Measurements from ENCODE around the gene LRP4.

Gene LRP4

DNA sequence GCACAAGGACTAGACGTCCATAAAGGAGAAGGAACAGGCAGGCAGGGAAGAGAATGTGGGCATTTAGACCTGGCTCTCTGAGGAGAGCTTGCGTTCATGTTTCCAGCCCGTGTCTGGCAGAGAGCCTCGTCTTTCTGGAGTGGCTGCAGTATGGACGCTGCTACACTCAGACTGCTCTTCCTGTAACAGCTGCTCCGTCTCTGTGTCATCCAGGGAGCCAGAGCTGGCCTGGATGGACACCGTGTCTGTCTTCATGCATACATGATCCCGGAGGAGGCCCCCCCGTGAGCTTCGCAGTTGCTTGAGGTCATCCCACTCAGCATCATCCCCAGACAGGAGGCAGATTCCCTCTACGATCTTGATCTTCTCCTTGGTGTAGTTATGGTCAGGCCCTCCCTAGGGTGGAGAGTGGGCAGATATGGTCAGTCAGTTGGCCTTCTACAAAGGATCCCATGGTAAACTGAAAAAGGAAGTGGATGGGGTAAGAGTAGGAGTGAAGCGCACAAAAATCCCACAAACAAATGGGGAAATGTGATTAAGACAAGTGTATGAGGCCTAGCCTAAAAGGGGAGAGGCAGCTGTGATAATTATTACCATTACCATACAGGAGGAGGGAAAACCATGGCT, 59.3 kb downstream of the LRP4 start:
- DNase-seq (ENCODE audit: low read depth), result no peak
- H3K4me3 ChIP-seq (ENCODE audit: low read depth, low read length), result no peak overlapping the region

DNA sequence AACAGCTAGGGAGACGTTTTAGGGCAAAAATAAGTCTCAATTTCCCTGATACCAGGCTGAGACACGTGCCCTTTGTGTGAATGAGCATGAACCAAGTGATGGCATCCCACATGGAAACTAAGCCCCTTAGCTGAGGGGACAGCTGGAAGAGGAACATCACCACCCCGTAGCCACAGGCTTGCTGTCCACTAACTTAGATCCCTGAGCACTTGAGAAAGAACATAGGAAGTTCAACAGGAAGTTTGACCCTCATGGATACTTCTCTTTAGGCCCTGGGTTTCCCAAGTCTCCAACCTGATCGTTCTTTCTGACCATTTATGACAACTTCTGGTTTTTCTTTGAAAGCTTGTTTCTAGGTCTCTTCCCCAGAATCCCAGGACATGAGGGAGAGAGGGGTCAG, 60.7 kb downstream of the LRP4 start:
- no peak for DNase-seq (ENCODE audit: low read depth)
- no peak overlapping the region for H3K4me3 ChIP-seq (ENCODE audit: low read depth, low read length)

DNA sequence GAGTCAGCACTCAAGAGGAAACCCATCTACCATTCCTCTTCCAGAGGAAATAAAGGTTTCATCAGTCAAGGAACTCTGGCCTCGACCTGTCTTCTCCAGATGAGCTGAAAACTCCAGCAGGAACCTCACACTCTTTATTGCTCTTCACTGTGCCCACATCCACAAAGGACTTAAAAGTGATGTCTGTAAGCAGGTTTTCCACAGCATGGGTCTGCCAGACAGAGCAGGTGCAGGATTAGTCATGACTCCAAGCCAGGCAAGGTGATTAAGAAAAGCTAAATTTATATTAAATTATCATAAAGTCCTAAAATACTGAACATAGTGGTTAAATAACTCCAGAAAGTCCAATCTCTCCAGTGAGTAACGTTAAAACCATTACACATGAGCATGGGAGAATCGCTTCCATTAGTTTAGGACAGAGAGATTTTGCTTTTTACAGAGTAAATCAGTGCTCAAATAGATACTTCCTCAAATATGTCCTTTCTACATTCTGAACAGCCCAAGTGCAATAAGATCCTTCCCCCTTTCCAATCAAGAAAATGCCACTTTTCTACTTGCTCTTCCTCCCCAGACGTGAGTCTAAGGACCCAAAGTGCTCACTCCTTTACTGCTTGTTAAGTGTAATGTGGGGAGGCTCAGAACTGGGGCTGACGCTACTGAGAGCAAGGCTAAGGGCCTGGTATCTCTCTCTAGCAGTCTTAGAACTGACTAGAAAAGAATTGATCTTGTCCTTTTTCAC, 61.6 kb downstream of the LRP4 start:
- no peak for DNase-seq (ENCODE audit: low read depth)

GRCh38 chr11:46855863-46856262, 62.5 kb downstream of the LRP4 start:
- no peak for DNase-seq (ENCODE audit: low read depth)
- H3K4me3 ChIP-seq (ENCODE audit: low read depth, low read length), result no peak overlapping the region

More for the DNA sequence above, 61.6 kb downstream of the LRP4 start:
- no peak overlapping the region for H3K4me3 ChIP-seq (ENCODE audit: low read depth, low read length)

- H3K4me3 ChIP-seq (ENCODE audit: low read depth, low read length), result no peak overlapping the region
- DNase-seq (ENCODE audit: low read depth), result no peak
These were observed 63.2 kb downstream of the LRP4 start for GRCh38 chr11:46855167-46855566.

DNA sequence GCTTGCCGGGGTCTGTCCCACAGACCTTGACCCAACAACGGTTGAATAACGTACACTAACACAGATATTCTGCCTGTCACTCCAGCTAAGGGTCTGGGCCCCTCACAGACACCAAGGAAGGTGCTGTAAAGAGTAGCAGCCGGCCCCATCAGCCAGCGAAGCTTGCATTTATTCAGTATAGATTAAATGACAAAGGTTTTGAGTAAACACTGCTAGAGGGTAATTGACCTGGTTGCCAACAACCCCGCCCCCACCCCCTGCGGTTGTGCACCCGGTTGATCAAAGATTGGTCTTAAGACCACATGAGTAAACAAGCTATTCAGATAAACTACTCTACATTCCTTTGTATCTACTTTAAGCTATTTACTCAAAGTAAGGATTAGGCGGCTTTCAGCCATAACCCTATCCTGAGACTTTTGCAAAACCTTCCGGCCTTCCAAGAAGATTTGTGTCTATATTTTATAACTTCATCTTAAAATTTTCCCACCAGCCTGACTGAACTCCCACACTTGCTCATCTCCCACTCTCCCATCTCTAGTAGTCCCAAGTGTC, 67.4 kb downstream of the LRP4 start:
- H3K4me3 ChIP-seq (ENCODE audit: low read depth, low read length), result no peak overlapping the region
- DNase-seq (ENCODE audit: low read depth), result no peak

DNA sequence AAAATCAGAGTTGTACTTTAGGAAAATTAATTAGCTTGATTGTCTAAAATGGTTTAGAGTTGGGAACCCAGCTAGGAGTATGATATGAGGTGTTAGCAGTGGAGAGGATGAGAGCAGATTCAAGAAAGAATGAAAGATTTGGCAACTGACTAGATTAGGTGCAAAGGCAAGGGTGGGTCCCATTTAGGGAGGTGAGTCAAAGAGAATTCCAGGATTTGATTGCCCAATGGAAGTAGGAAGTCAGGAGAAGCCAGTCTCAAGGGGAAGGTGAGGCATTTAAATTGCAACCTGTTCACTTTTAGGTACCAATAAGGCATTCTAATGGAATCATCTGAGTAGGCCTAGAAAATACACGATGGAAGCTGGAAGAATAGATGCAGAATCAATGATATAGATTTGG, 68.7 kb downstream of the LRP4 start:
- no peak for DNase-seq (ENCODE audit: low read depth)
- H3K4me3 ChIP-seq (ENCODE audit: low read depth, low read length), result no peak overlapping the region

DNA sequence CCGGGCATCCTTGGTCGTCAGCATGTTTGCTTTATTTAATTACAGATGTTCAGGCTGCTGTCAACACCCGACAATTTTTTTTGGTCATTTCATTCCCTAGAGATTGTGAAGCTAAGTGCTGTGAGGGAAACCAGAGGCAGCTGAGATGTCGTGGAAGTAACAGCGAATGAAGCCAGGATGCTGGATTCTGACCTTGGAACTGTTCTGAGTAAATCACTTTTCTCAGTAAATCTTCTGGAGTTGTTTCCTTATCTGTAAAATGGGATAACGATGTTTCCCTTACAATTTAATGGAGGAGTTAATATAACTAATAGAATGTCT, 71.9 kb downstream of the LRP4 start:
- no peak for DNase-seq (ENCODE audit: low read depth)
- H3K4me3 ChIP-seq (ENCODE audit: low read depth, low read length), result peak overlapping the region; percentile 67

DNA sequence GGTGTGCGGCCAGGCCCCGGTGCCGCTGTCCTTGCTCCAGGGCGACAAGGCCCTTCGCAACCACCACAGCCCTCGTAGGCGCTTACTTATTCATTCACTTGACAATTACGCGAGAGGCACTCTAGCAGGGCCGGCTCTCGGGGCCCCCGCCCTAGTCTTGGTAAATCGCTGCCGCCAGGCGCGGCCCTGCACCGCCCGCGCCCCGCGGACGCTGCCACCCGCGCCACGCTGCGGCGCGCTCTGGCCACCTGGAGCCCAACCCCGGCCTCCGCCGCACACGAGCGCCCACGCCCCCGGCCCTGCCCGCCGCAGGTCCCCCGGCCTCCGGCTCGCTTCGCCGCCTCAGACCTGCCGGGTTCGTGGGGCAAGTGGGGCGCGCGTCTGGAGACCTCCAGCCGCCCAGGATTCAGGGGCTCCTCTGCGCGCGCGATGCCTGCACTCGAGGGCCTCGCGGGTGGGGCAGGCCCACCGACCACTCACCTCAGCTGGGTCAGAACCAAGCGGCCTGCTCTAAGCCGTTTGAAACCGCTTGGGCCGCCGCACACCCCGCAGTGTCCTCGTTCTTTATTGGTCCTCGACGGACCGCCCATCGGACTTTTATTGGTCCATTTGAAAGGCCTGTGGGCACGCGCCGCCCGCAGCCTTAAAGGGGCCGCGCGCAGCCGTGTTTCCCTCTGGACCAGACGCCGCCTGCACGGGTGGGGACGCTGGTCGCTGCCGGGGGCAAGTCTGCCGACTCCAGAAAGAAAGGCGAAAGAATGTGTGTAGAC, 72.4 kb downstream of the LRP4 start, which contains the start of gene CKAP5:
TSS of gene CKAP5 (minus strand) at position 541 of the 770 bp plus-strand sequence. CDS start 25,049 bp downstream, outside the sequence.
- peak within 1 kb of the TSS; percentile 67 for H3K4me3 ChIP-seq (ENCODE audit: low read depth, low read length)
- peak; percentile 65 for DNase-seq (ENCODE audit: low read depth)

- peak overlapping the region; percentile 67 for H3K4me3 ChIP-seq (ENCODE audit: low read depth, low read length)
- DNase-seq (ENCODE audit: low read depth), result no peak
These were observed 73.0 kb downstream of the LRP4 start for GRCh38 chr11:46845440-46845739.

DNA sequence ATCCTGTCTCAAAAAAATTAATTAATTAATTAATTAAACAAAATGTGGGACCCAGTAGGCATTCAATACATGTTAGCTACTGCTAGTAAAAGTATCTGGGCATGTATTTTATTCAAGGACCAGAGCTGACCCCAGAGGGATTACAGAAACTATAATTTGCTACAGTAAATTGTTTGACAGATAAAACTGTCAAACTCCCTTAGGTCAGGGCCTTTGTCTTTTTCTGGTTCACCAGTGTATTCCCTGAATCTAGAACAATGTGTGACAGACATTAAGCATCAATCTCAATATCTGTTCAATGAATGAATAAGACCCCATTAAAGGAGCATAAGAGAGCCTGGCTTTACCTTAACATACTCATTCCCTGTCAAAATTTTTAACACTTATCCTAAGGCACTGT, 78.2 kb downstream of the LRP4 start:
- no peak for DNase-seq (ENCODE audit: low read depth)
- H3K4me3 ChIP-seq (ENCODE audit: low read depth, low read length), result no peak overlapping the region

GRCh38 chr11:46838501-46838900, 79.8 kb downstream of the LRP4 start:
- no peak for DNase-seq (ENCODE audit: low read depth)
- H3K4me3 ChIP-seq (ENCODE audit: low read depth, low read length), result no peak overlapping the region

DNA sequence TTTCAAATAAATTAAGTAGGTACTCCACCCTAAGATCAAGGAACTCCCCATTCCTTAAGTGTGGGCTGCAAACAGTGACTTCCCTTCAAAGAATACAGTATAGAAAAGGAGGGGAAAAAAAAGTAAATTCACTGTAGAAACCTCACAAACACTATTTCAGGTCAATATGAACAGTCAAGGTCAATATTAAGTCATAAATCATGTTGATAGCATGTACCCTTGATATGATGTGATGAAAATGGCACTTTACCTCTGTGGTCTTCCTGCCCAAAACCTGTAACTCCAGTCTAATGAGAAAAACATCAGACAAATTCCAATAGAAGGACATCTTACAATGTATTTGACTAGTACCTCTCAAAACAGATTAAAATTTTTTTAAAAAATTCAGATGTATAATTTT, 80.5 kb downstream of the LRP4 start:
- DNase-seq (ENCODE audit: low read depth), result no peak

GRCh38 chr11:46836870-46837269, 81.5 kb downstream of the LRP4 start:
- DNase-seq (ENCODE audit: low read depth), result no peak

More for the DNA sequence above, 80.5 kb downstream of the LRP4 start:
- no peak overlapping the region for H3K4me3 ChIP-seq (ENCODE audit: low read depth, low read length)

GRCh38 chr11:46836431-46836830, 81.9 kb downstream of the LRP4 start:
- no peak overlapping the region for H3K4me3 ChIP-seq (ENCODE audit: low read depth, low read length)
- DNase-seq (ENCODE audit: low read depth), result no peak

More at GRCh38 chr11:46836870-46837269, 81.5 kb downstream of the LRP4 start:
- H3K4me3 ChIP-seq (ENCODE audit: low read depth, low read length), result no peak overlapping the region

GRCh38 chr11:46835897-46836296, 82.5 kb downstream of the LRP4 start:
- DNase-seq (ENCODE audit: low read depth), result no peak
- H3K4me3 ChIP-seq (ENCODE audit: low read depth, low read length), result no peak overlapping the region

DNA sequence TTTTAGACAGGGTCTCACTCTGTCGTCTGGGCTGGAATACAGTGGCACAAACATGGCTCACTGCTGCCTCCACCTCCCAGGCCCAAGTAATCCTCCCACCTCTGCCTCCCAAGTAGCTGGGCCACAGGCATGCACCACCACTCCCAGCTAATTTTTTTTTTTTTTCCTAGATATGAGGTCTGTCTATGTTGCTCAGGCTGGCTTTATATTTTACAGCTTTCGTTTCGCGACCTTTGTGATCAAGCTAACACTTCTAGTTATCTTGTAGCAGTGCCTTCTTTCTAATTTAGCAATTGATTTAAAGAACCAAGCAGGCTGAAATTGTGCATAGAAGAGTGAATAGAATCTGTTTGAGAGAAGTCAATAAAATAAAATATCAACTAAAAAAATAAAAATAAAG, 83.5 kb downstream of the LRP4 start:
- H3K4me3 ChIP-seq (ENCODE audit: low read depth, low read length), result no peak overlapping the region
- DNase-seq (ENCODE audit: low read depth), result no peak

GRCh38 chr11:46832511-46833214, 85.7 kb downstream of the LRP4 start:
- H3K4me3 ChIP-seq (ENCODE audit: low read depth, low read length), result no peak overlapping the region

GRCh38 chr11:46827995-46828394, 90.4 kb downstream of the LRP4 start:
- peak; percentile 4 for DNase-seq (ENCODE audit: low read depth)
- no peak overlapping the region for H3K4me3 ChIP-seq (ENCODE audit: low read depth, low read length)

More at GRCh38 chr11:46832511-46833214, 85.7 kb downstream of the LRP4 start:
- no peak for DNase-seq (ENCODE audit: low read depth)

All from skeletal muscle cell (primary cell).